Stimulated activated CD4-positive, alpha-beta T cell treated with anti-CD3 and anti-CD28 coated beads, Interleukin-1b, Interleukin-23, amount 100 ng/mL, for 1 hour (primary cell): ENCODE measurements around the gene SGSH.

Experiments
- DNase-seq, 2 donors: peaks; one replicate each; pipeline ENCODE4 v3.0.0-alpha.2; 2020; ENCODE audit warnings: low read depth in 2 of 2

SGSH gene

GRCh38 chr17:80183581-80184422 lies 36.3 kb downstream of the SGSH start:
- DNase-seq, result no peak

GRCh38 chr17:80182845-80183223 lies 37.3 kb downstream of the SGSH start:
- no peak for DNase-seq

GRCh38 chr17:80182118-80182844 lies 37.9 kb downstream of the SGSH start:
- no peak for DNase-seq

GRCh38 chr17:80181431-80181830 lies 38.7 kb downstream of the SGSH start:
- no peak for DNase-seq

GRCh38 chr17:80180192-80180591 lies 39.9 kb downstream of the SGSH start:
- DNase-seq, result no peak

- no peak for DNase-seq
These were observed 42.0 kb downstream of the SGSH start for GRCh38 chr17:80177986-80178595.

GRCh38 chr17:80176757-80177156 lies 43.4 kb downstream of the SGSH start:
- no peak for DNase-seq

GRCh38 chr17:80173916-80174315 lies 46.2 kb downstream of the SGSH start:
- DNase-seq, result no peak

- DNase-seq, result no peak
These were observed 47.0 kb downstream of the SGSH start for GRCh38 chr17:80173126-80173525.

- DNase-seq, result no peak
These were observed 48.5 kb downstream of the SGSH start for GRCh38 chr17:80171681-80172080.

- no peak for DNase-seq
These were observed 50.2 kb downstream of the SGSH start, which contains the start of gene CARD14 for GRCh38 chr17:80169784-80170500. Gene CARD14 (plus strand): TSS chr17:80170030. CDS start chr17:80181439, 11,409 bp downstream.

GRCh38 chr17:80169107-80169506 lies 51.0 kb downstream of the SGSH start:
- no peak for DNase-seq

- DNase-seq, result no peak
These were observed 51.8 kb downstream of the SGSH start for GRCh38 chr17:80168371-80168770.

- no peak for DNase-seq
These were observed 53.7 kb downstream of the SGSH start for GRCh38 chr17:80166446-80166845.

- DNase-seq, result no peak
These were observed 55.9 kb downstream of the SGSH start for GRCh38 chr17:80164185-80164584.

GRCh38 chr17:80163336-80163735 lies 56.8 kb downstream of the SGSH start:
- DNase-seq, result no peak

GRCh38 chr17:80160536-80160935 lies 59.6 kb downstream of the SGSH start:
- no peak for DNase-seq
